Keratinocyte (primary cell): ENCODE measurements around the gene GFOD2.

Experiments
- EZH2 ChIP-seq: IDR thresholded peaks from one replicate; pipeline ENCODE4 v1.6.1; 2012; ENCODE audit warnings: inconsistent platforms, mild to moderate bottlenecking, low read length, moderate library complexity
- TF ChIP-seq, protein P1 (sequence below), 3 experiments: IDR thresholded peaks in 1 of 3; conservative IDR thresholded peaks in 1 of 3; optimal IDR thresholded peaks in 1 of 3; 2 replicates in 2 of 3; 3 replicates in 1 of 3; pipeline versions ENCODE3 to v1.5.1; 2011; ENCODE audit warnings: low read length in 3 of 3, mild to moderate bottlenecking in 3 of 3, moderate library complexity in 2 of 3, control low read depth in 1 of 3, inconsistent platforms in 1 of 3; ENCODE audit not compliant: insufficient read depth in 2 of 3; ENCODE audit errors: extremely low read depth in 1 of 3

DNA sequence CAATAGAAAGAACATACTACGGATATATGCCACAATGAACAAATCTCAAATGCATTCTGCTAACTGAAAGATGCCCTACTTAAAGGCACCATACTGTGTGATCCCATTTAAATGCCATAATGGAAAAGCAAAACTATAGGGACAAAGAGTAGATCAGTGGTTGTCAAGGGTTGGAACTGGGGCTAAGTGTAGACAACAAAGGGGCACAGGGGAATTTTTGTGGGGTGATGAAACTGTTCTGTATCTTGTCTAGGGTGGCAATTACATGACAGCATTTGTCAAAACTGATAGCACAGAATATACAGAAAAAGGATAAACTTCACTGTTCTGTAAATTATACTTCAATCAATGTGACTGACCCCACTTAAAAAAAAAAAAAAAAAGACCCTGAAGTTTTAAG, 17.7 kb downstream of the GFOD2 start:
- TF ChIP-seq, protein P1, sequence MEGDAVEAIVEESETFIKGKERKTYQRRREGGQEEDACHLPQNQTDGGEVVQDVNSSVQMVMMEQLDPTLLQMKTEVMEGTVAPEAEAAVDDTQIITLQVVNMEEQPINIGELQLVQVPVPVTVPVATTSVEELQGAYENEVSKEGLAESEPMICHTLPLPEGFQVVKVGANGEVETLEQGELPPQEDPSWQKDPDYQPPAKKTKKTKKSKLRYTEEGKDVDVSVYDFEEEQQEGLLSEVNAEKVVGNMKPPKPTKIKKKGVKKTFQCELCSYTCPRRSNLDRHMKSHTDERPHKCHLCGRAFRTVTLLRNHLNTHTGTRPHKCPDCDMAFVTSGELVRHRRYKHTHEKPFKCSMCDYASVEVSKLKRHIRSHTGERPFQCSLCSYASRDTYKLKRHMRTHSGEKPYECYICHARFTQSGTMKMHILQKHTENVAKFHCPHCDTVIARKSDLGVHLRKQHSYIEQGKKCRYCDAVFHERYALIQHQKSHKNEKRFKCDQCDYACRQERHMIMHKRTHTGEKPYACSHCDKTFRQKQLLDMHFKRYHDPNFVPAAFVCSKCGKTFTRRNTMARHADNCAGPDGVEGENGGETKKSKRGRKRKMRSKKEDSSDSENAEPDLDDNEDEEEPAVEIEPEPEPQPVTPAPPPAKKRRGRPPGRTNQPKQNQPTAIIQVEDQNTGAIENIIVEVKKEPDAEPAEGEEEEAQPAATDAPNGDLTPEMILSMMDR (optimal IDR thresholded peaks at IDR 0.05 in 1 of 3, IDR thresholded peaks at IDR 0.05 in 1 of 3, conservative IDR thresholded peaks at IDR 0.05 in 1 of 3; ENCODE audit: extremely low read depth in 1 of 3, insufficient read depth in 2 of 3, low read length in 3 of 3): no peak
- no peak for TF ChIP-seq EZH2
